Mesendoderm (in vitro differentiated cells): ENCODE data around the gene STX17.
A peak's percentile ranks its signal among the peaks of the same experiment; 100 is the strongest.

Source experiments
- DNase-seq: peaks from one replicate; pipeline ENCODE4 v3.0.0; 2013
- H2AK5ac ChIP-seq: 2 replicates; pipeline ENCODE4 v1.6.1; 2013; ENCODE audit warnings: low read length, inconsistent platforms
- H2BK120ac ChIP-seq: 2 replicates; pipeline ENCODE4 v1.6.1; 2013; ENCODE audit warnings: low read depth, mild to moderate bottlenecking, low read length, moderate library complexity, mixed read lengths
- H2BK15ac ChIP-seq: replicated peaks from 2 replicates; pipeline ENCODE4 v1.6.1; 2013; ENCODE audit warnings: low read depth, mild to moderate bottlenecking, moderate library complexity
- H2BK5ac ChIP-seq: 2 replicates; pipeline ENCODE4 v1.6.1; 2013; ENCODE audit warnings: low read length, inconsistent platforms
- H3K18ac ChIP-seq: 2 replicates; pipeline ENCODE4 v1.6.1; 2013; ENCODE audit warnings: mild to moderate bottlenecking, low read length, mixed read lengths
- H3K23ac ChIP-seq: one replicate; pipeline ENCODE4 v1.6.1; 2013; ENCODE audit warnings: low read length
- H3K27ac ChIP-seq: 2 replicates; pipeline ENCODE4 v1.5.1; 2013; ENCODE audit warnings: low read depth, mild to moderate bottlenecking, inconsistent platforms, low read length, moderate library complexity
- H3K27me3 ChIP-seq: 2 replicates; pipeline ENCODE4 v1.6.1; 2013; ENCODE audit warnings: low read length, control low read depth, mild to moderate bottlenecking, inconsistent platforms; ENCODE audit not compliant: insufficient read depth, poor library complexity
- H3K36me3 ChIP-seq: 2 replicates; pipeline ENCODE4 v1.6.1; 2013; ENCODE audit warnings: low read length, inconsistent platforms; ENCODE audit not compliant: control insufficient read depth, insufficient read depth
- H3K4ac ChIP-seq: one replicate; pipeline ENCODE4 v1.6.1; 2013; ENCODE audit warnings: low read depth, mild to moderate bottlenecking, low read length, moderate library complexity
- H3K4me1 ChIP-seq: 2 replicates; pipeline ENCODE4 v1.6.1; 2013; ENCODE audit warnings: low read depth, low read length, inconsistent platforms; ENCODE audit not compliant: control insufficient read depth
- H3K4me2 ChIP-seq: 2 replicates; pipeline ENCODE4 v1.6.1; 2013; ENCODE audit warnings: low read length
- H3K4me3 ChIP-seq: 2 replicates; pipeline ENCODE4 v1.5.1; 2013; ENCODE audit warnings: mild to moderate bottlenecking, low read length
- H3K56ac ChIP-seq: one replicate; pipeline ENCODE4 v1.6.1; 2013; ENCODE audit warnings: low read length
- H3K79me1 ChIP-seq: 2 replicates; pipeline ENCODE4 v1.6.1; 2013; ENCODE audit warnings: low read length, inconsistent platforms
- H3K79me2 ChIP-seq: 2 replicates; pipeline ENCODE4 v1.6.1; 2013; ENCODE audit warnings: mild to moderate bottlenecking, low read length; ENCODE audit not compliant: control insufficient read depth, insufficient read depth
- H3K9ac ChIP-seq: 2 replicates; pipeline ENCODE4 v1.6.1; 2013; ENCODE audit warnings: low read length, inconsistent platforms
- H4K5ac ChIP-seq: one replicate; pipeline ENCODE4 v1.6.1; 2013; ENCODE audit warnings: low read length
- H4K8ac ChIP-seq: one replicate; pipeline ENCODE4 v1.6.1; 2013; ENCODE audit warnings: low read depth, mild to moderate bottlenecking, control low read depth, low read length, moderate library complexity
- WGBS: extraction: QIAGEN DNeasy Blood & Tissue Kit; methylation state at CpG from one replicate; pipeline ENCODE4 v1.1.7; 2013; ENCODE audit warnings: low lambda C conversion rate, missing lambda C conversion rate; ENCODE audit not compliant: insufficient coverage; ENCODE audit errors: extremely low coverage; 5-methylcytosine and 5-hydroxymethylcytosine counted together

The STX17 gene

DNA sequence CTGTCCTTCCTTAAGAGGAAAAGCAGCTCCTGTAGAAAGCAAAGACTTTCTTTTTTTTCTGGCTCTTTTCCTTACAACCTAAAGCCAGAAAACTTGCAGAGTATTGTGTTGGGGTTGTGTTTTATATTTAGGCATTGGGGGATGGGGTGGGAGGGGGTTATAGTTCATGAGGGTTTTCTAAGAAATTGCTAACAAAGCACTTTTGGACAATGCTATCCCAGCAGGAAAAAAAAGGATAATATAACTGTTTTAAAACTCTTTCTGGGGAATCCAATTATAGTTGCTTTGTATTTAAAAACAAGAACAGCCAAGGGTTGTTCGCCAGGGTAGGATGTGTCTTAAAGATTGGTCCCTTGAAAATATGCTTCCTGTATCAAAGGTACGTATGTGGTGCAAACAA, 42.5 kb upstream of the STX17 start:
- H4K8ac ChIP-seq, result no peak overlapping the region
- no CpG with 5 or more reads among the region's 2 CpGs for WGBS
- no peak overlapping the region for H3K4ac ChIP-seq
- H3K27ac ChIP-seq, result no peak overlapping the region
- H3K23ac ChIP-seq, result no peak overlapping the region
- H3K4me3 ChIP-seq, result no peak overlapping the region
- H2BK120ac ChIP-seq, result no peak overlapping the region
- H2BK15ac ChIP-seq, result no peak overlapping the region
- H3K4me1 ChIP-seq, result no peaks in the 10 kb centered on the region
- no peak overlapping the region for H3K9ac ChIP-seq
- no peaks in the 10 kb centered on the region for H3K79me1 ChIP-seq
- no peak overlapping the region for H2AK5ac ChIP-seq
- no peak overlapping the region for H3K56ac ChIP-seq
- no peak overlapping the region for H2BK5ac ChIP-seq
- H3K18ac ChIP-seq, result no peak overlapping the region
- H3K79me2 ChIP-seq, result no peaks in the 10 kb centered on the region
- DNase-seq, result no peak
- no peak overlapping the region for H3K4me2 ChIP-seq
- no peaks in the 10 kb centered on the region for H3K27me3 ChIP-seq
- no peaks in the 10 kb centered on the region for H3K36me3 ChIP-seq
- no peak overlapping the region for H4K5ac ChIP-seq

DNA sequence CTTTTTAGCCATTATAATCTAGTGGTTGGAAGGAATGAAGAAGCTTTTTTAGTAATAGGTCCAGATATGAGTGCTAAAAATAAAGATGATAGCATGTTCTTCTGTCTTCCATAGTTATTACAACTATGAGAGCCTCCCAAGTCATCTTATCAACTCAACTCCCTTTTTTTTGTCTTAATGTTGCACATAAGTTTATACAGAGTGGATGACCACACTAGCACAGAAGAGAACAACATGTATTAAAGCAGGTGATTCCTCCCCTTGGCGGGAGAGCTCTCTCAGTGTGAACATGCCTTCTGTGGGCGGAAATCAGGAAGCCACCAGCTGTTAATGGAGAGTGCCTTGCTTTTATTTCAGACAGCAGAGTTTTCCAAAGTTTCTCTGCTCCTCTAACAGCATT, 40.1 kb upstream of the STX17 start:
- Histone ChIP-seq H3K79me2 (no peaks in the 10 kb centered on the region), H2BK5ac (no peak overlapping the region), H3K4ac (no peak overlapping the region), H3K4me3 (no peak overlapping the region), H3K27ac (no peak overlapping the region), H3K9ac (no peak overlapping the region), H2BK15ac (no peak overlapping the region), H4K5ac (no peak overlapping the region), H3K18ac (no peak overlapping the region), H3K56ac (no peak overlapping the region), H3K4me2 (no peak overlapping the region), H2BK120ac (no peak overlapping the region), H3K79me1 (no peaks in the 10 kb centered on the region), H4K8ac (no peak overlapping the region), H3K4me1 (no peaks in the 10 kb centered on the region), H3K23ac (no peak overlapping the region), H2AK5ac (no peak overlapping the region), H3K36me3 (no peaks in the 10 kb centered on the region), H3K27me3 (no peaks in the 10 kb centered on the region)
- WGBS, result no CpG with 5 or more reads among the region's 2 CpGs
- DNase-seq, result no peak

DNA sequence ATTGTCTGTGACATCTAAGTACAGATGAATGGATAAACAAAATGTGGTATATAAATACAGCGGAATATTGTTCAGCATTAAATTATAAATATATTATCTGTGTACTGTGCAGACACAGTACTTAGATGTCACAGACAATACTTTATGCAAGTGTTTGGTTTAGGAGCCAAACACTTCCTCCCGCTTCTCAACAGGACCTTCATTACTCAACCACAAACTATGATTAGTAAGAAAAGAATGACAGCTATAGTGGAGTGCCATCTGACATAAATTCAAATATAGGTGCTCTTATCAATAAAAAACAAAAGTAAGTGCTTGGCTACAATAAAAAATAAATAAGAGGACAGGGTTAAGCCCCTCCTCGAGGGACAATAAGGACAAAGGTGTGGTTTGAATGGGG, 38.9 kb upstream of the STX17 start:
- H3K18ac ChIP-seq, result no peak overlapping the region
- no peak overlapping the region for H2BK120ac ChIP-seq
- no peak overlapping the region for H2BK5ac ChIP-seq
- H3K4me1 ChIP-seq, result no peaks in the 10 kb centered on the region
- no peaks in the 10 kb centered on the region for H3K36me3 ChIP-seq
- H4K8ac ChIP-seq, result no peak overlapping the region
- H3K4me3 ChIP-seq, result no peak overlapping the region
- H3K79me1 ChIP-seq, result no peaks in the 10 kb centered on the region
- H4K5ac ChIP-seq, result no peak overlapping the region
- no peak overlapping the region for H2AK5ac ChIP-seq
- no peak overlapping the region for H3K4me2 ChIP-seq
- H3K79me2 ChIP-seq, result no peaks in the 10 kb centered on the region
- H3K27me3 ChIP-seq, result no peaks in the 10 kb centered on the region
- H3K56ac ChIP-seq, result no peak overlapping the region
- H3K27ac ChIP-seq, result no peak overlapping the region
- H2BK15ac ChIP-seq, result no peak overlapping the region
- no peak for DNase-seq
- H3K23ac ChIP-seq, result no peak overlapping the region
- no peak overlapping the region for H3K9ac ChIP-seq
- no peak overlapping the region for H3K4ac ChIP-seq
- WGBS, result no CpG with 5 or more reads among the region's 3 CpGs

- Histone ChIP-seq H2BK5ac (no peak overlapping the region), H3K27me3 (no peaks in the 10 kb centered on the region), H3K9ac (no peak overlapping the region), H3K4me3 (no peak overlapping the region), H2BK120ac (no peak overlapping the region), H2AK5ac (no peak overlapping the region), H3K27ac (no peak overlapping the region), H4K8ac (no peak overlapping the region), H4K5ac (no peak overlapping the region), H3K4me2 (no peak overlapping the region), H3K79me1 (no peaks in the 10 kb centered on the region), H3K79me2 (no peaks in the 10 kb centered on the region), H3K56ac (no peak overlapping the region), H3K23ac (no peak overlapping the region), H3K36me3 (no peaks in the 10 kb centered on the region), H2BK15ac (no peak overlapping the region), H3K4ac (no peak overlapping the region), H3K4me1 (no peaks in the 10 kb centered on the region), H3K18ac (no peak overlapping the region)
- DNase-seq, result no peak
Measured at GRCh38 chr9:99867968-99868367, 38.5 kb upstream of the STX17 start.

- no CpG with 5 or more reads among the region's 2 CpGs for WGBS
Measured at GRCh38 chr9:99868845-99869244, 37.6 kb upstream of the STX17 start.

DNA sequence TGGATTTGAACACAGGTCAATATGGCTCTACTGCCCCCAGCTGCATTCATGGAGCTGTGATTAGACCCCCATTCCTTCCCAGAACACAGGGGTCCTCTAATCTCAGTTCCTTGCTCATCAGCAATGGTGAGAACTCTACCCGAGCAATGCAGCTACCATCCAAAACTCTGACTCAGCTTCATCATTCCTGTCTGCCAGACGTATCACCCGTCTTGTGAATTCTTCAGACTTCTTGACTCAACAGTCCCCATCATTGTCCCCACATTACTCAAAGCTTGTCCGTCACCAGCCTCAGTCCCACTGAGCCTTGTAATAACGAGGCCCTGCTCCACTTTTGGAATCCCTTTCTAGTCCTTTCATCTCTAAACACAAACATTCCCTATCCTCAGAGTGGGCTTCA, 36.3 kb upstream of the STX17 start:
- no CpG with 5 or more reads among the region's 5 CpGs for WGBS
- Histone ChIP-seq H3K56ac (no peak overlapping the region), H2BK5ac (no peak overlapping the region), H3K4ac (no peak overlapping the region), H4K5ac (no peak overlapping the region), H3K36me3 (no peaks in the 10 kb centered on the region), H3K23ac (no peak overlapping the region), H3K79me1 (no peaks in the 10 kb centered on the region), H3K9ac (no peak overlapping the region), H2BK15ac (no peak overlapping the region), H2BK120ac (no peak overlapping the region), H3K79me2 (no peaks in the 10 kb centered on the region), H2AK5ac (no peak overlapping the region), H3K27ac (no peak overlapping the region), H3K27me3 (no peaks in the 10 kb centered on the region), H3K4me2 (no peak overlapping the region), H4K8ac (no peak overlapping the region), H3K18ac (no peak overlapping the region), H3K4me1 (no peaks in the 10 kb centered on the region), H3K4me3 (no peak overlapping the region)
- DNase-seq, result peak; percentile 40

More at GRCh38 chr9:99868845-99869244, 37.6 kb upstream of the STX17 start:
- H3K4me1 ChIP-seq, result no peaks in the 10 kb centered on the region
- H2BK120ac ChIP-seq, result no peak overlapping the region
- no peak overlapping the region for H4K5ac ChIP-seq
- no peak overlapping the region for H3K23ac ChIP-seq
- no peak overlapping the region for H2AK5ac ChIP-seq
- no peak overlapping the region for H4K8ac ChIP-seq
- H3K79me1 ChIP-seq, result no peaks in the 10 kb centered on the region
- H2BK15ac ChIP-seq, result no peak overlapping the region
- no peak for DNase-seq
- no peak overlapping the region for H3K4ac ChIP-seq
- H3K36me3 ChIP-seq, result no peaks in the 10 kb centered on the region
- no peaks in the 10 kb centered on the region for H3K79me2 ChIP-seq
- H3K9ac ChIP-seq, result no peak overlapping the region
- H2BK5ac ChIP-seq, result no peak overlapping the region
- no peak overlapping the region for H3K4me2 ChIP-seq
- no peak overlapping the region for H3K18ac ChIP-seq
- no peak overlapping the region for H3K27ac ChIP-seq
- H3K4me3 ChIP-seq, result no peak overlapping the region
- no peak overlapping the region for H3K56ac ChIP-seq
- H3K27me3 ChIP-seq, result no peaks in the 10 kb centered on the region
